Measurements from ENCODE around the gene DLEC1.

GRCh38 chr3:38049358-38050126, 10.5 kb downstream of the DLEC1 start:
- TF ChIP-seq ZFP30 (CRISPR knock-in tag; IDR thresholded peaks at IDR 0.05) (no peak), TSHZ2 (CRISPR knock-in tag; IDR thresholded peaks at IDR 0.05) (no peak), CSDC2 (CRISPR knock-in tag; IDR thresholded peaks at IDR 0.05) (no peak), ZNF565 (CRISPR knock-in tag; conservative IDR thresholded peaks at IDR 0.05; ENCODE audit: low read depth) (no peak), ZNF8 (CRISPR knock-in tag; IDR thresholded peaks at IDR 0.05) (no peak), PATZ1 (CRISPR knock-in tag; IDR thresholded peaks at IDR 0.05; ENCODE audit: borderline replicate concordance) (no peak), ZNF70 (CRISPR knock-in tag; IDR thresholded peaks at IDR 0.05) (no peak), SNAI2 (CRISPR knock-in tag; IDR thresholded peaks at IDR 0.05) (no peak), ZC3H10 (CRISPR knock-in tag; IDR thresholded peaks at IDR 0.05) (no peak), ISL1 (CRISPR knock-in tag; IDR thresholded peaks at IDR 0.05) (no peak), ARNTL (CRISPR knock-in tag; IDR thresholded peaks at IDR 0.05; ENCODE audit: borderline replicate concordance, low read depth) (no peak), ESRRG (CRISPR knock-in tag; IDR thresholded peaks at IDR 0.05) (no peak), CREB5 (CRISPR knock-in tag; IDR thresholded peaks at IDR 0.05; ENCODE audit: low read depth) (no peak), TOX (CRISPR knock-in tag; IDR thresholded peaks at IDR 0.05; ENCODE audit: borderline replicate concordance) (no peak)

Data from SK-N-SH treated with all-trans-retinoic acid at 6 μM for 48 hours (cell line).